ENCODE data around the gene TMEM123. TPM values are rescaled to one million over a fixed set of nuclear protein-coding genes. Genes with fewer than 3 reads are reported as not detected.

TMEM123 gene
- total RNA-seq, 3 donors from 2014 or later (not counting 1 experiment from before 2014, with no cell fraction given), result 100 to 126 (median 118) TPM

- H3K27ac Mint-ChIP-seq, result peak overlapping the region in 1 of 2 donors; percentile 16
- TF ChIP-seq CTCF (IDR thresholded peaks at IDR 0.05), result no peak
- Histone ChIP-seq H3K9me3 (ENCODE audit: control insufficient read depth, insufficient read depth, low read length) (no peaks in the 10 kb centered on the region), H3K4me1 (ENCODE audit: control insufficient read depth, insufficient read depth, low read length) (no peaks in the 10 kb centered on the region), H3K4me3 (ENCODE audit: low read length) (no peak overlapping the region), H3K27me3 (ENCODE audit: control insufficient read depth, insufficient read depth, low read length) (no peaks in the 10 kb centered on the region), H3K36me3 (ENCODE audit: control insufficient read depth, insufficient read depth, low read length) (peaks cover 27% of the 10 kb centered on the region), H3K27ac (ENCODE audit: low read length) (no peak overlapping the region)
- peaks cover 6 to 7% of the 10 kb centered on the region in 2 donors for H3K4me1 Mint-ChIP-seq
- WGBS (ENCODE audit: insufficient coverage), result 98% methylated on average over 7 of the region's 8 CpGs
- no peaks in the 10 kb centered on the region for H3K27me3 Mint-ChIP-seq (ENCODE audit: low read depth in 2 of 2)
- no peak overlapping the region for H3K4me3 Mint-ChIP-seq
- H3K9me3 Mint-ChIP-seq, result no peaks in the 10 kb centered on the region
- no peaks in the 10 kb centered on the region for H3K36me3 Mint-ChIP-seq
- DNase-seq (no peak), ATAC-seq (no peak)
- intact Hi-C loops (cut with micrococcal nuclease), result no loop called here
Observed at GRCh38 chr11:102387043-102387781, 65.4 kb downstream of the TMEM123 start.

- no peaks in the 10 kb centered on the region for H3K9me3 ChIP-seq (ENCODE audit: control insufficient read depth, insufficient read depth, low read length)
- no peak for TF ChIP-seq CTCF (IDR thresholded peaks at IDR 0.05)
- no peaks in the 10 kb centered on the region for H3K4me1 ChIP-seq (ENCODE audit: control insufficient read depth, insufficient read depth, low read length)
- H3K4me3 ChIP-seq (ENCODE audit: low read length), result no peak overlapping the region
- Mint-ChIP-seq H3K27ac (peak overlapping the region; percentile 16 to 27), H3K27me3 (ENCODE audit: low read depth in 2 of 2) (no peaks in the 10 kb centered on the region), H3K4me3 (no peak overlapping the region), H3K36me3 (no peaks in the 10 kb centered on the region), H3K4me1 (peaks cover 6 to 7% of the 10 kb centered on the region in 2 donors), H3K9me3 (no peaks in the 10 kb centered on the region)
- no CpG with 5 or more reads among the region's 2 CpGs for WGBS (ENCODE audit: insufficient coverage)
- no peak overlapping the region for H3K27ac ChIP-seq (ENCODE audit: low read length)
- no peaks in the 10 kb centered on the region for H3K27me3 ChIP-seq (ENCODE audit: control insufficient read depth, insufficient read depth, low read length)
- DNase-seq (no peak), ATAC-seq (no peak)
- peaks cover 33% of the 10 kb centered on the region for H3K36me3 ChIP-seq (ENCODE audit: control insufficient read depth, insufficient read depth, low read length)
- intact Hi-C loops (cut with micrococcal nuclease), result no loop called here
Observed at GRCh38 chr11:102386136-102386734, 66.3 kb downstream of the TMEM123 start.

- Histone ChIP-seq H3K36me3 (ENCODE audit: control insufficient read depth, insufficient read depth, low read length) (peaks cover 38% of the 10 kb centered on the region), H3K9me3 (ENCODE audit: control insufficient read depth, insufficient read depth, low read length) (no peaks in the 10 kb centered on the region), H3K4me3 (ENCODE audit: low read length) (no peak overlapping the region), H3K4me1 (ENCODE audit: control insufficient read depth, insufficient read depth, low read length) (no peaks in the 10 kb centered on the region), H3K27me3 (ENCODE audit: control insufficient read depth, insufficient read depth, low read length) (no peaks in the 10 kb centered on the region), H3K27ac (ENCODE audit: low read length) (no peak overlapping the region)
- no peak for TF ChIP-seq CTCF (IDR thresholded peaks at IDR 0.05)
- no peaks in the 10 kb centered on the region for H3K27me3 Mint-ChIP-seq (ENCODE audit: low read depth in 2 of 2)
- H3K4me1 Mint-ChIP-seq, result peaks cover under 1% of the 10 kb centered on the region in 2 donors
- no peaks in the 10 kb centered on the region for H3K36me3 Mint-ChIP-seq
- H3K4me3 Mint-ChIP-seq, result no peak overlapping the region
- intact Hi-C loops (cut with micrococcal nuclease), result no loop called here
- no peaks in the 10 kb centered on the region for H3K9me3 Mint-ChIP-seq
- ATAC-seq (no peak), DNase-seq (no peak)
- H3K27ac Mint-ChIP-seq, result peak overlapping the region; percentile 24 to 27
- WGBS (ENCODE audit: insufficient coverage), result 90% methylated on average over 2 of the region's 5 CpGs
Observed at GRCh38 chr11:102385085-102386007, 67.2 kb downstream of the TMEM123 start.

Measured in natural killer cell (primary cell).